Hematopoietic multipotent progenitor cell (in vitro differentiated cells): ENCODE results near the gene MRPL22. TPM values are rescaled to one million over a fixed set of nuclear protein-coding genes. Genes with fewer than 3 reads are reported as not detected.
A peak's percentile ranks its signal among the peaks of the same experiment; 100 is the strongest.
"Not testable (repeated sequence)": the region's sequence is repeated elsewhere in the genome, so short reads cannot be mapped to it uniquely, and the experiment has no call there.

Experiments
- DNase-seq, 3 donors: peaks; one replicate each; pipeline ENCODE4 v3.0.0-alpha.2; 2011 to 2015; ENCODE audit warnings: low read depth in 2 of 3, low spot score in 2 of 3
- total RNA-seq: library from RNA; depleted of rRNA; stranded (reverse); fragments of >200 nt; gene quantifications from one replicate; pipeline ENCODE4 v1.2.3, GENCODE V29; 2012

MRPL22 gene
- total RNA-seq, 1 donor, result 5.7 TPM

GRCh38 chr5:154986151-154986550 lies 45.3 kb downstream of the MRPL22 start:
- DNase-seq, result no peak

- no peak for DNase-seq
These were observed 48.8 kb downstream of the MRPL22 start for GRCh38 chr5:154989626-154990025.

GRCh38 chr5:154993461-154993860 lies 52.6 kb downstream of the MRPL22 start:
- DNase-seq, result peak in 1 of 3 donors; percentile 38

- DNase-seq, result peak in 1 of 3 donors; percentile 47
These were observed 54.8 kb downstream of the MRPL22 start for GRCh38 chr5:154995679-154996078.

GRCh38 chr5:154997746-154998145 lies 56.9 kb downstream of the MRPL22 start:
- DNase-seq, result peak in 2 of 3 donors; percentile 49 to 80

- no peak for DNase-seq
These were observed 59.0 kb downstream of the MRPL22 start for GRCh38 chr5:154999865-155000264.

GRCh38 chr5:155001523-155001922 lies 60.6 kb downstream of the MRPL22 start:
- no peak for DNase-seq

- DNase-seq, result not testable (repeated sequence)
These were observed 61.8 kb downstream of the MRPL22 start for GRCh38 chr5:155002722-155003121.

- DNase-seq, result peak in 1 of 3 donors; percentile 65
These were observed 63.4 kb downstream of the MRPL22 start for GRCh38 chr5:155004138-155004744.

- not testable (repeated sequence) for DNase-seq
These were observed 65.4 kb downstream of the MRPL22 start for GRCh38 chr5:155006265-155006664.

GRCh38 chr5:155008669-155009068 lies 67.8 kb downstream of the MRPL22 start:
- no peak for DNase-seq

- no peak for DNase-seq
These were observed 70.0 kb downstream of the MRPL22 start for GRCh38 chr5:155010881-155011280.

GRCh38 chr5:155013526-155013925 lies 72.7 kb downstream of the MRPL22 start, which contains the start of gene KIF4B:
KIF4B (plus strand) TSS chr5:155013755; CDS start chr5:155013860, 105 bp downstream.
- no peak for DNase-seq

GRCh38 chr5:155015239-155015638 lies 74.4 kb downstream of the MRPL22 start:
- no peak for DNase-seq

GRCh38 chr5:155017610-155018009 lies 76.7 kb downstream of the MRPL22 start:
- peak in 1 of 3 donors; percentile 10 for DNase-seq

Other genes starting within 250 kb of the MRPL22 start
- gene LARP1, start 185.7 kb upstream of the MRPL22 start, total RNA-seq, result 94.0 TPM
- 9.4 TPM for gene FAXDC2, start 90.5 kb upstream of the MRPL22 start, total RNA-seq
- gene CNOT8, start 82.4 kb upstream of the MRPL22 start, total RNA-seq, result 71.4 TPM
- 14.8 TPM for gene GEMIN5, start 2.9 kb upstream of the MRPL22 start, total RNA-seq
- gene KIF4B, start 72.7 kb downstream of the MRPL22 start, total RNA-seq, result not detected